ENCODE measurements around the gene FOXN3.

The FOXN3 gene

DNA sequence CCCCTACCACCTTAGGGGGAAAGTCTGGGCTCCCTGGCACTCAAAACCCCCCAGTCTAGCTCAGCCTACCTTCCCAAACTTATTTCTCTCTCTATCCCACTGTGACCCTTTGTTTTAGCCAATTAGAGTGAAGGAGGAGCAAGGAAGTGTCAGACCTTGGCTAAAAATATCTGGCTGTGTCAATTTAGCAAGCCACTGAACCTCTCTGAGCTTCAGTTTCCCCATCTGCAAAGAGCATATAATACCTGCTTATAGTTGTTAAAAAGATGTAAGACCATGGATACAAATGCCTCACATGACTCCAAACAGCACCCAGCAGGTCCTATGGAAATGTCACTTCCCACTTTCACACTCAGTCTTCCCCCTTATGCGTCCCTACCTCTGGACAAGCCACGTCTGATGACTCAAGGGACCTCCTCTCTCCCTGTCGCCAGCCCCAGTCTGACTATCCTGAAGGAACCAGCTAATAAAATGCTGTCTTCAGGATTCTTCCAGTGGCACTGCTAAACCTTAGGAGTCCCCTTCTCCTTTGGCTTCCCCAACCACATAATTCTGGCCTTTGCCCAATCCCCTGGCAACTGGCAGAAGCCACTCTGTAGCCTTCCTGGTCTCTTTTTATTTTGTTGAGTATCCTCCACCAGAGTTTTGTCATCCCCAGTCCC, 19.3 kb downstream of the FOXN3 start:
- Histone ChIP-seq H3K36me3 (ENCODE audit: control insufficient read depth in 2 of 2, insufficient read depth in 2 of 2, low read length in 2 of 2) (peaks cover 0 to 2% of the 10 kb centered on the region in 2 donors), H3K4me3 (ENCODE audit: low read length in 2 of 2) (no peak overlapping the region), H3K27me3 (ENCODE audit: control insufficient read depth in 1 of 2, insufficient read depth in 2 of 2, low read length in 2 of 2) (no peaks in the 10 kb centered on the region), H3K9me3 (ENCODE audit: control insufficient read depth in 2 of 2, low read length in 2 of 2) (no peaks in the 10 kb centered on the region), H3K9ac (ENCODE audit: low read length in 2 of 2) (no peak overlapping the region), H3K27ac (ENCODE audit: low read length) (no peak overlapping the region), H3K4me1 (ENCODE audit: control insufficient read depth, insufficient read depth, low read length) (peaks cover 25% of the 10 kb centered on the region)

DNA sequence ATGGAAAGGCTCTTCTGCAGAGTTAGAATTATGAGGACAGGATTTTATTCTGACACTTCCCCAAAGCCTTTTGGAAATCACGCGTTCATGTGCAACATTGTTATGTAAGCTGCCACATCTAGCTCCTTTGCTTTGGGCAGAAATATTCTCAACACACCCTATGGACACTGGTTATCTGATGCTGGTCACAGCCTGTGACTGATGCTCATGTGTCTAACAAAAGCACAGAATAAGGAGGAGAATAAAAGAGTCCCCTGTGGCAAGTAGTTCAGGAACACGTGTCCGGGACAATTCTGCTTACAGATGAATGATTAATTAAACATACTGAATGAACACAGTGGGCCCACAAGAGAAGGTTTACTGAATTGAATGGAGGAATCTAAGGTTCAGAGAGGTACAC, 22.1 kb downstream of the FOXN3 start:
- H3K36me3 ChIP-seq (ENCODE audit: control insufficient read depth in 2 of 2, insufficient read depth in 2 of 2, low read length in 2 of 2) = no peaks in the 10 kb centered on the region
- H3K27me3 ChIP-seq (ENCODE audit: control insufficient read depth in 1 of 2, insufficient read depth in 2 of 2, low read length in 2 of 2) = no peaks in the 10 kb centered on the region
- H3K4me3 ChIP-seq (ENCODE audit: low read length in 2 of 2) = no peak overlapping the region
- H3K4me1 ChIP-seq (ENCODE audit: control insufficient read depth, insufficient read depth, low read length) = peaks cover 42% of the 10 kb centered on the region
- H3K9ac ChIP-seq (ENCODE audit: low read length in 2 of 2) = peak overlapping the region in 1 of 2 donors; percentile 36
- H3K27ac ChIP-seq (ENCODE audit: low read length) = no peak overlapping the region
- H3K9me3 ChIP-seq (ENCODE audit: control insufficient read depth in 2 of 2, low read length in 2 of 2) = no peaks in the 10 kb centered on the region

DNA sequence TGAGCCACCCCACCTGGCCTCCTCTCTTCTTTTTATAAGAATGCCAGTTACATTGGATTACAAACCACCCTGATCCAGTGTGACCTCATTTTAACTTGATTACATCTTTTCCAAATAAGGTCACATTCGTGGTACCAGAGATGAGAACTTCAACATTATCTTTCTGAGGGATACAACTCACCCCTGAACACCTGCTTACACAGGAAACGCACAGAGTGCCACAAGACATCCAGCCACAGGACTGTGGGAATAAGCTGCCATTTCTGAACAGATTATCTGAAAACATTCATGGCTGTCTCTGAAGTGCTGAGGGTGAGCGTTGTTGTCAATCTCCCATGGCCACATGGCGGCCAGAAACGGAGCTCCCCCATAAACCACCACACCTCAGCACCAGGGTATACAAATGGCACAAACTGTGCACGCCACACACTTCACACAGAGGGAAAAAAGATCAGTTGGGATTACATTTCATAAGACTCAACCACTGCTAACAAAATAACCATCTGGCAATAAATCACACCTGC, 23.7 kb downstream of the FOXN3 start:
- H3K4me3 ChIP-seq (ENCODE audit: low read length in 2 of 2) = no peak overlapping the region
- no peaks in the 10 kb centered on the region for H3K9me3 ChIP-seq (ENCODE audit: control insufficient read depth in 2 of 2, low read length in 2 of 2)
- H3K27me3 ChIP-seq (ENCODE audit: control insufficient read depth in 1 of 2, insufficient read depth in 2 of 2, low read length in 2 of 2) = no peaks in the 10 kb centered on the region
- no peak overlapping the region for H3K9ac ChIP-seq (ENCODE audit: low read length in 2 of 2)
- H3K4me1 ChIP-seq (ENCODE audit: control insufficient read depth, insufficient read depth, low read length) = peaks cover 38% of the 10 kb centered on the region
- H3K36me3 ChIP-seq (ENCODE audit: control insufficient read depth in 2 of 2, insufficient read depth in 2 of 2, low read length in 2 of 2) = peaks cover 0 to 2% of the 10 kb centered on the region in 2 donors
- H3K27ac ChIP-seq (ENCODE audit: low read length) = no peak overlapping the region

DNA sequence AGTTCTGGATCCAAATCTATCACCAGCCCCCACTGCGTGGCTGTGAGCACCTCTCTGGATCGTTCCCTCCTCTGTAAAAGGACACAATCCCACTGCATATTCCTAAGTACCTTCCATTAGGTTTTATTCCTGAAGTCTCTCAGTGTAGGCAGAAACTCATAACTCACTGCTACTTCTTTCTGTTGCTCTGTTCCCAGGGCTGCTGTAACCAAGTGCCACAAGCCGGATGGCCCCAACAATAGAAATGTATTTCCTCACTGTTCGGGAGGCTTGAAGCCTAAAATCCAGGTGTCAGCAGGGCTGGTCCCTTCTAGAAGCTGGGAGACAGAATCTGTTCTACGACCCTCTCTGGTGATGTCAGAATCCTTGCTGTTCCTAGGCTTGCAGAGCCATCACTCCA, 24.9 kb downstream of the FOXN3 start:
- no peak overlapping the region for H3K9ac ChIP-seq (ENCODE audit: low read length in 2 of 2)
- no peak overlapping the region for H3K4me3 ChIP-seq (ENCODE audit: low read length in 2 of 2)
- H3K4me1 ChIP-seq (ENCODE audit: control insufficient read depth, insufficient read depth, low read length) = peaks cover 44% of the 10 kb centered on the region
- no peak overlapping the region for H3K27ac ChIP-seq (ENCODE audit: low read length)
- H3K36me3 ChIP-seq (ENCODE audit: control insufficient read depth in 2 of 2, insufficient read depth in 2 of 2, low read length in 2 of 2) = peaks cover 0 to 2% of the 10 kb centered on the region in 2 donors
- H3K27me3 ChIP-seq (ENCODE audit: control insufficient read depth in 1 of 2, insufficient read depth in 2 of 2, low read length in 2 of 2) = no peaks in the 10 kb centered on the region
- H3K9me3 ChIP-seq (ENCODE audit: control insufficient read depth in 2 of 2, low read length in 2 of 2) = no peaks in the 10 kb centered on the region

DNA sequence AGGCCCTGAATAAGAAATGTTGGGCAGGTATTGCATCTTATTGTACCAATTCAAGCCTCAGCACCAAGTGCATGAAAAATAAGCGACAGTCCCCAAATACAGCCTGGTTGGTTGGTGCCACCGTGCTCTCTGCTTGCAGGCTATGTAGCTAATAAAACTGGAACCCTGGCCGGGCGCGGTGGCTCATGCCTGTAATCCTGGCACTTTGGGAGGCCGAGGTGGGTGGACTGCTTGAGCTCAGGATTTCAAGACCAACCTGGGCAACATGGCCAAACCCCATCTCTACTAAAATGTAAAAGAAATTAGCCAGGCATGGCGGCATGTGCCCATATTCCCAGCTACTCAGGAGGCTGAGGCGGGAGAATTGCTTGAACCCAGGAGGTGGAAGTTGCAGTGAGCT, 25.5 kb downstream of the FOXN3 start:
- Histone ChIP-seq H3K4me3 (ENCODE audit: low read length in 2 of 2) (no peak overlapping the region), H3K4me1 (ENCODE audit: control insufficient read depth, insufficient read depth, low read length) (peaks cover 45% of the 10 kb centered on the region), H3K27me3 (ENCODE audit: control insufficient read depth in 1 of 2, insufficient read depth in 2 of 2, low read length in 2 of 2) (no peaks in the 10 kb centered on the region), H3K27ac (ENCODE audit: low read length) (no peak overlapping the region), H3K9me3 (ENCODE audit: control insufficient read depth in 2 of 2, low read length in 2 of 2) (no peaks in the 10 kb centered on the region), H3K36me3 (ENCODE audit: control insufficient read depth in 2 of 2, insufficient read depth in 2 of 2, low read length in 2 of 2) (peaks cover 0 to 2% of the 10 kb centered on the region in 2 donors), H3K9ac (ENCODE audit: low read length in 2 of 2) (no peak overlapping the region)

DNA sequence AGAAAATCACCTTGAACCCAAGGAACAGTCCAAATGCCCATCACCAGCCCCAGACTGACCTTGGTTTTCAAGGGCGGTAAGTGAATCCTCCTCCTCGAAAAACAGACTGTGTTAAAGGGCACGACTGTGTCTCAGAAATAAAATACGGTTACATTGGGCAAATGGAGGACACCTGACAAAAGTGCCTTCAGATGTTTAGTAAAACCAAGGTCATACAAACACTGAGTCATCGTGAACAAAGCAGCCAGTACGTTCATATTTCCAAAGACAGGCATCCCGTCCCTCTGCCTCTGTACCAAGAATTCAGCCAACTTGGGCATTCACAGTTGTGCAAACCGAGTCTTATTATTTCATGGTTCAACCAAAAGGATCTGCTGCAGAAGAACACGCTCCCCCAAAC, 25.9 kb downstream of the FOXN3 start:
- Histone ChIP-seq H3K36me3 (ENCODE audit: control insufficient read depth in 2 of 2, insufficient read depth in 2 of 2, low read length in 2 of 2) (peaks cover 0 to 2% of the 10 kb centered on the region in 2 donors), H3K27me3 (ENCODE audit: control insufficient read depth in 1 of 2, insufficient read depth in 2 of 2, low read length in 2 of 2) (no peaks in the 10 kb centered on the region), H3K4me1 (ENCODE audit: control insufficient read depth, insufficient read depth, low read length) (peaks cover 49% of the 10 kb centered on the region), H3K9me3 (ENCODE audit: control insufficient read depth in 2 of 2, low read length in 2 of 2) (no peaks in the 10 kb centered on the region), H3K9ac (ENCODE audit: low read length in 2 of 2) (no peak overlapping the region), H3K27ac (ENCODE audit: low read length) (peak overlapping the region; percentile 31), H3K4me3 (ENCODE audit: low read length in 2 of 2) (no peak overlapping the region)

DNA sequence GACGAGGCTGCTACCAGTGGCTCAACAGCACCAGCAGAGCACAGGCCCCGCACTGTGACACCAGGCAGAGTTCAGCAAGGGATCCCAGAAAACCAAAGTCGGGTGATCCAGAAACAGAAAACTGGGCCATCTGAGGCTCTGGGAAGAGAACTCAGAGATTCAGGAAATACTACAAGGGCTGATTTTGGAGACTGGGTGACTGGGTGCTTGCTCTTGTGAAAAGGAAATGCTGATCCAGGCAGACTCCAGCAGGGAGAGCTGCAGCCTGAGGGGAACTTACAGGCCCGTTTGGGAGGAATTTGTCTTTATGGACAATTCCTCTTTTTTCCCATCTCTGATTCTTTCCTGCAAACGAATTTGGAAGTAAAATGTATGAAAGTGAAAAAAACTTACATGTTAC, 28.2 kb downstream of the FOXN3 start:
- H3K36me3 ChIP-seq (ENCODE audit: control insufficient read depth in 2 of 2, insufficient read depth in 2 of 2, low read length in 2 of 2) = peaks cover 0 to 2% of the 10 kb centered on the region in 2 donors
- no peak overlapping the region for H3K9ac ChIP-seq (ENCODE audit: low read length in 2 of 2)
- no peak overlapping the region for H3K4me3 ChIP-seq (ENCODE audit: low read length in 2 of 2)
- H3K9me3 ChIP-seq (ENCODE audit: control insufficient read depth in 2 of 2, low read length in 2 of 2) = no peaks in the 10 kb centered on the region
- H3K27ac ChIP-seq (ENCODE audit: low read length) = no peak overlapping the region
- no peaks in the 10 kb centered on the region for H3K27me3 ChIP-seq (ENCODE audit: control insufficient read depth in 1 of 2, insufficient read depth in 2 of 2, low read length in 2 of 2)
- H3K4me1 ChIP-seq (ENCODE audit: control insufficient read depth, insufficient read depth, low read length) = peaks cover 51% of the 10 kb centered on the region

DNA sequence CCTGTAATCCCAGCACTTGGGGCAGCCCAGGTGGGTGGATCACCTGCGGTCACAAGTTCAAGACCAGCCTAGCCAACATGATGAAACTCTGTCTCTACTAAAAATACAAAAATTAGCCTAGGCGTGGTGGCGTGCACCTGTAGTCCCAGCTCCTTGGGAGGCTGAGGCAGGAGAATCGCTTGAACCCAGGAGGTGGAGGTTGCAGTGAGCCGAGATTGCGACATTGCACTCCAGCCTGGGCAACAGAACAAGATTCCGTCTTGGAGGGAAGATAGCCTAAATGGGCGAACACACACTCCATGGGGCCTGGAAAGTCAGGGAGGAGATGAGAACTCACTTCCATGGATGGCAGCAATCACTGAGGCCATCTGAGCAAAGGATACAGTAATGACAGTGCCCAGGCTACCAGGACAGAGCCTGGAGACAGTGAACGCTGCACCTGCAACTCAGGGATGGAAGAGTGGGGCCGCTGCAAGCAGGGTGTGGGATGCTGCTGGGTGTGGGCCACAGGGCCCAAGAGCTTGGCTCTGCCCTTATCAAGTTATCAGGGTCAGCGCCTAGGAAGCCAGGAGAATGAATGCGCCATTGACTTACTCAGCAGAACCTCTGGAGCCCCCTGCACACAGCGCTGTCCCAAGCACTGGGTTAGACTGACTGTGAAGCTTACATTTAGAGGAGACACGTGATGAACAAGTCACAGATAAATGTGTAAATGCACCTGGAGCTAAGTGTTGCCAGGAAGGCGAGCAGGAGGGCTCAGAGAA, 28.9 kb downstream of the FOXN3 start:
- Histone ChIP-seq H3K36me3 (ENCODE audit: control insufficient read depth in 2 of 2, insufficient read depth in 2 of 2, low read length in 2 of 2) (peaks cover 0 to 2% of the 10 kb centered on the region in 2 donors), H3K27me3 (ENCODE audit: control insufficient read depth in 1 of 2, insufficient read depth in 2 of 2, low read length in 2 of 2) (no peaks in the 10 kb centered on the region), H3K9ac (ENCODE audit: low read length in 2 of 2) (no peak overlapping the region), H3K9me3 (ENCODE audit: control insufficient read depth in 2 of 2, low read length in 2 of 2) (no peaks in the 10 kb centered on the region), H3K4me3 (ENCODE audit: low read length in 2 of 2) (no peak overlapping the region), H3K4me1 (ENCODE audit: control insufficient read depth, insufficient read depth, low read length) (peaks cover 50% of the 10 kb centered on the region), H3K27ac (ENCODE audit: low read length) (no peak overlapping the region)

DNA sequence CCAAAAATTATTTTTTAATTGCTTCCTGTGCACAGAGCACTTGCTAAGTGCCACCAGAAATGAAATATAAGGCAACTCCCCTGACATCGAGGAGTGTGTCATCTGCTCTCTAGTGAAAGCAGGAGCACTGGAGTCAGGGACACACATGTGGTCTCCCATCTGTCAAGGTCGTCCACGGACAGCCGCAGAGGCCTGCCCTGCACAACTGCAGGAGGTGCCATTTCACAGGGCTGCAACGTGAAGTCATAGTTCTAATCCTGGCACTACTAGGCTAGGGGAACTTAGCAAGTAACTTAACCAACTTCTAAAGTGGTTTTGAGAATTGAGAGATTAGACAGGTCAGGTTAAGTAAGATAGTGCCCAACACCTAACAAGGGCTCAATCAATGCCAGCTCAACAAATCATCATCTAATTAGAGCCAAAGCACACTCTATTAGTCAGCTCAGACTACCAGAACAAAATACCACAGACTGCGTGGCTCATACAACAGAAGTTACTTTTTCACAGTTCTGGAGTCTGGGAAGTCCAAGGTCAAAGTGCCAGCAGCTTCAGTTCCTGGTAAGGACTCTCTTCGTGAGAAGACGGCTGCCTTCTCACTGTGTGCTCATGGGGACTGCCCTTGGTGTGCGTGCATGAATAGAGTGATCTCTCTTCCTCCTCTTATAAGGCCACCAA, 30.7 kb downstream of the FOXN3 start:
- Histone ChIP-seq H3K4me3 (ENCODE audit: low read length in 2 of 2) (peak overlapping the region in 1 of 2 donors; percentile 9), H3K27ac (ENCODE audit: low read length) (peak overlapping the region; percentile 69), H3K9ac (ENCODE audit: low read length in 2 of 2) (no peak overlapping the region), H3K36me3 (ENCODE audit: control insufficient read depth in 2 of 2, insufficient read depth in 2 of 2, low read length in 2 of 2) (peaks cover 0 to 2% of the 10 kb centered on the region in 2 donors), H3K4me1 (ENCODE audit: control insufficient read depth, insufficient read depth, low read length) (peaks cover 41% of the 10 kb centered on the region), H3K27me3 (ENCODE audit: control insufficient read depth in 1 of 2, insufficient read depth in 2 of 2, low read length in 2 of 2) (no peaks in the 10 kb centered on the region), H3K9me3 (ENCODE audit: control insufficient read depth in 2 of 2, low read length in 2 of 2) (no peaks in the 10 kb centered on the region)

DNA sequence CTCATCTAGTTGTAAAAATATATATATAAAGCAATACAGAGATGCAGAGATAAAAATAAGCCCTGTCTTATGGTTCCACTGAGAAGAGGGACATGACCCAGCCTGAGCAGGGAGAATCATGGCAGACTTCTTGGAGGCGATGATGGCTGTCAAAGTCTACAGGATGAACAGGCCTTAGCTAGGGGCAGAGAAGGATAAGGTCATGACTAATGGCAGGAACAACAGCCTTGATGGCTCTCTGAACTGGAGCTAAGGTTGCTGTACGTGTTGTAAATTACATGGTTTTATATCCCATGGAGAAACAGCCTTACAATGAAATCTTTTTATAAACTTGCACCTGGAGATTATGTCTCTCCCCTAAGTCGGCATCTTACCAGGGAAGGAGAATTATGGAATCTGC, 32.4 kb downstream of the FOXN3 start:
- H3K4me3 ChIP-seq (ENCODE audit: low read length in 2 of 2) = no peak overlapping the region
- H3K36me3 ChIP-seq (ENCODE audit: control insufficient read depth in 2 of 2, insufficient read depth in 2 of 2, low read length in 2 of 2) = peaks cover 0 to 2% of the 10 kb centered on the region in 2 donors
- H3K9me3 ChIP-seq (ENCODE audit: control insufficient read depth in 2 of 2, low read length in 2 of 2) = no peaks in the 10 kb centered on the region
- H3K27me3 ChIP-seq (ENCODE audit: control insufficient read depth in 1 of 2, insufficient read depth in 2 of 2, low read length in 2 of 2) = no peaks in the 10 kb centered on the region
- no peak overlapping the region for H3K27ac ChIP-seq (ENCODE audit: low read length)
- peaks cover 30% of the 10 kb centered on the region for H3K4me1 ChIP-seq (ENCODE audit: control insufficient read depth, insufficient read depth, low read length)
- no peak overlapping the region for H3K9ac ChIP-seq (ENCODE audit: low read length in 2 of 2)
